C4-2B (cell line): ENCODE data around the gene ZNF865.

Experiments
- CTCF ChIP-seq: fragments of 450-650 bp; conservative IDR thresholded peaks from 2 replicates; pipeline ENCODE4 v1.5.1; 2017; ENCODE audit warnings: mild to moderate bottlenecking
- ZFX ChIP-seq: fragments of 450-650 bp; IDR thresholded peaks from 2 replicates; pipeline ENCODE4 v1.6.1; 2017

GRCh38 chr19:55613930-55614710 is 8.7 kb downstream of the ZNF865 start:
- TF ChIP-seq CTCF (no peak), ZFX (no peak)
